Fibroblast of lung (primary cell): ENCODE results near the gene GFER. TPM values are rescaled to one million over a fixed set of nuclear protein-coding genes. Genes with fewer than 3 reads are reported as not detected.

Source experiments
- DNase-seq, 2 donors: peaks; one replicate each; pipeline versions ENCODE4 v3.0.0 to v3.0.0-alpha.2; 2010; ENCODE audit warnings: low read depth in 2 of 2
- H2AFZ ChIP-seq: 2 replicates; pipeline ENCODE4 v1.5.1; 2012; ENCODE audit warnings: low read length, control low read depth, inconsistent platforms
- H3K27ac ChIP-seq: 2 replicates; pipeline ENCODE4 v1.5.1; 2011; ENCODE audit warnings: low read length, control low read depth; ENCODE audit not compliant: insufficient read depth
- H3K27me3 ChIP-seq: 2 replicates; pipeline ENCODE4 v1.5.1; 2011; ENCODE audit warnings: mild to moderate bottlenecking, low read length; ENCODE audit not compliant: control insufficient read depth, insufficient read depth
- H3K36me3 ChIP-seq: 2 replicates; pipeline ENCODE4 v1.5.1; 2011; ENCODE audit warnings: low read length; ENCODE audit not compliant: control insufficient read depth, insufficient read depth
- H3K4me1 ChIP-seq: 2 replicates; pipeline ENCODE4 v1.5.1; 2011; ENCODE audit warnings: low read length; ENCODE audit not compliant: control insufficient read depth, insufficient read depth; ENCODE audit errors: extremely low read depth
- H3K4me2 ChIP-seq: 2 replicates; pipeline ENCODE4 v1.5.1; 2011; ENCODE audit warnings: low read length, control low read depth; ENCODE audit not compliant: insufficient read depth; ENCODE audit errors: extremely low read depth
- H3K4me3 ChIP-seq, 4 experiments: fragments of 200-600 bp in 1 of 4; sonication (generic) in 1 of 4; replicated peaks in 1 of 4; 2 replicates each; pipeline ENCODE4 v1.5.1; 2011 to 2016; ENCODE audit warnings: low read length in 4 of 4, low read depth in 3 of 4, mild to moderate bottlenecking in 3 of 4, control low read depth in 2 of 4, inconsistent platforms in 1 of 4, mixed read lengths in 1 of 4; ENCODE audit not compliant: insufficient read depth in 1 of 4; ENCODE audit errors: control extremely low read depth in 1 of 4
- H3K79me2 ChIP-seq: 2 replicates; pipeline ENCODE4 v1.5.1; 2012; ENCODE audit warnings: mild to moderate bottlenecking, low read length, inconsistent platforms; ENCODE audit not compliant: control insufficient read depth, insufficient read depth
- H3K9ac ChIP-seq: 2 replicates; pipeline ENCODE4 v1.5.1; 2011; ENCODE audit warnings: mild to moderate bottlenecking, low read length, control low read depth; ENCODE audit not compliant: insufficient read depth
- H3K9me3 ChIP-seq: 2 replicates; pipeline ENCODE4 v1.5.1; 2012; ENCODE audit warnings: low read depth, low read length; ENCODE audit not compliant: control insufficient read depth, insufficient read depth
- H4K20me1 ChIP-seq: 2 replicates; pipeline ENCODE4 v1.5.1; 2011; ENCODE audit warnings: low read length; ENCODE audit not compliant: control insufficient read depth, insufficient read depth; ENCODE audit errors: extremely low read depth
- EZH2 ChIP-seq: IDR thresholded peaks from 2 replicates; pipeline ENCODE4 v1.5.1; 2012; ENCODE audit warnings: low read length, control low read depth, mild to moderate bottlenecking; ENCODE audit errors: missing control alignments
- polyA plus RNA-seq, 2 donors: library from polyadenylated mRNA; depleted of rRNA in 1 of 2; stranded (reverse) in 1 of 2; unstranded in 1 of 2; fragments of >200 nt; gene quantifications; 2 replicates each; pipeline ENCODE4 v1.2.1, GENCODE V29; 2011 to 2012; ENCODE audit warnings: missing spikeins in 1 of 2
- total RNA-seq: library from RNA; depleted of rRNA; stranded (reverse); fragments of >200 nt; gene quantifications from 2 replicates; pipeline ENCODE4 v1.2.1, GENCODE V29; 2014
- TF ChIP-seq, protein P1 (sequence below), 2 donors: IDR thresholded peaks in 1 of 2; conservative IDR thresholded peaks in 1 of 2; 1 replicate in 1 of 2; 2 replicates in 1 of 2; pipeline ENCODE4 v1.5.1; 2011 to 2012; ENCODE audit warnings: low read length in 2 of 2, control low read depth in 1 of 2, inconsistent platforms in 1 of 2, low read depth in 1 of 2, mild to moderate bottlenecking in 1 of 2

Gene GFER
- total and polyA plus RNA-seq, 2 donors (not counting 1 experiment from before 2014, with no cell fraction given) = 7.5 to 13.2 TPM

DNA sequence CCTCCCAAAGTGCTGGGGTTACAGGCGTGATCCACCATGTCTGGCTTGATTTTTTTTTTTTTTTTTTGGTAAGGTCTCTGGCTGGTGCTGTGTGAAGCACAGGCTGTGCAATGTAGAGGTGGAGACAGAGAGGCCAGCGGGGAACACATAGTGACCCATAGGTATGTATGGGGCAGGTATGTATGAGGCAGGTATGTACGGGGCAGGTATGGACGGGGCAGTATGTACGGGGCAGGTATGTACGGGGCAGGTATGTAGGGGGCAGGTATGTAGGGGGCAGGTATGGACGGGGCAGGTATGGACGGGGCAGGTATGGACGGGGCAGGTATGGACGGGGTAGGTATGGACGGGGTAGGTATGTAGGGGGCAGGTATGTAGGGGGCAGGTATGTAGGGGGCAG is 34.5 kb upstream of the GFER start:
- Histone ChIP-seq H3K4me3 (no peak overlapping the region), H3K9ac (no peak overlapping the region), H3K4me1 (no peaks in the 10 kb centered on the region), H3K27me3 (no peaks in the 10 kb centered on the region), H2AFZ (no peak overlapping the region), H3K79me2 (no peaks in the 10 kb centered on the region), H3K4me2 (no peak overlapping the region), H3K9me3 (no peaks in the 10 kb centered on the region), H3K36me3 (no peaks in the 10 kb centered on the region), H4K20me1 (no peaks in the 10 kb centered on the region), H3K27ac (no peak overlapping the region)
- DNase-seq = no peak
- no peak for TF ChIP-seq EZH2
- TF ChIP-seq, protein P1, sequence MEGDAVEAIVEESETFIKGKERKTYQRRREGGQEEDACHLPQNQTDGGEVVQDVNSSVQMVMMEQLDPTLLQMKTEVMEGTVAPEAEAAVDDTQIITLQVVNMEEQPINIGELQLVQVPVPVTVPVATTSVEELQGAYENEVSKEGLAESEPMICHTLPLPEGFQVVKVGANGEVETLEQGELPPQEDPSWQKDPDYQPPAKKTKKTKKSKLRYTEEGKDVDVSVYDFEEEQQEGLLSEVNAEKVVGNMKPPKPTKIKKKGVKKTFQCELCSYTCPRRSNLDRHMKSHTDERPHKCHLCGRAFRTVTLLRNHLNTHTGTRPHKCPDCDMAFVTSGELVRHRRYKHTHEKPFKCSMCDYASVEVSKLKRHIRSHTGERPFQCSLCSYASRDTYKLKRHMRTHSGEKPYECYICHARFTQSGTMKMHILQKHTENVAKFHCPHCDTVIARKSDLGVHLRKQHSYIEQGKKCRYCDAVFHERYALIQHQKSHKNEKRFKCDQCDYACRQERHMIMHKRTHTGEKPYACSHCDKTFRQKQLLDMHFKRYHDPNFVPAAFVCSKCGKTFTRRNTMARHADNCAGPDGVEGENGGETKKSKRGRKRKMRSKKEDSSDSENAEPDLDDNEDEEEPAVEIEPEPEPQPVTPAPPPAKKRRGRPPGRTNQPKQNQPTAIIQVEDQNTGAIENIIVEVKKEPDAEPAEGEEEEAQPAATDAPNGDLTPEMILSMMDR (conservative IDR thresholded peaks at IDR 0.05 in 1 of 2, IDR thresholded peaks at IDR 0.05 in 1 of 2; ENCODE audit: low read depth in 1 of 2, low read length in 2 of 2) = no peak

- DNase-seq = no peak
- Histone ChIP-seq H4K20me1 (no peaks in the 10 kb centered on the region), H3K36me3 (no peaks in the 10 kb centered on the region), H3K9me3 (no peaks in the 10 kb centered on the region), H3K4me1 (no peaks in the 10 kb centered on the region), H3K79me2 (no peaks in the 10 kb centered on the region), H3K4me3 (no peak overlapping the region), H3K27ac (no peak overlapping the region), H3K9ac (no peak overlapping the region), H3K4me2 (no peak overlapping the region), H2AFZ (no peak overlapping the region), H3K27me3 (no peaks in the 10 kb centered on the region)
- TF ChIP-seq, protein P1 (conservative IDR thresholded peaks at IDR 0.05 in 1 of 2, IDR thresholded peaks at IDR 0.05 in 1 of 2; ENCODE audit: low read depth in 1 of 2, low read length in 2 of 2) = no peak
- TF ChIP-seq EZH2 = no peak
Observed at GRCh38 chr16:1950047-1950446, 33.9 kb upstream of the GFER start.

- no peak overlapping the region for H3K9ac ChIP-seq
- no peak overlapping the region for H3K4me2 ChIP-seq
- no peak overlapping the region for H2AFZ ChIP-seq
- H3K27me3 ChIP-seq = no peaks in the 10 kb centered on the region
- H4K20me1 ChIP-seq = no peaks in the 10 kb centered on the region
- no peak for DNase-seq
- H3K4me1 ChIP-seq = no peaks in the 10 kb centered on the region
- TF ChIP-seq, protein P1 (conservative IDR thresholded peaks at IDR 0.05 in 1 of 2, IDR thresholded peaks at IDR 0.05 in 1 of 2; ENCODE audit: low read depth in 1 of 2, low read length in 2 of 2) = no peak
- TF ChIP-seq EZH2 = no peak
- H3K4me3 ChIP-seq = no peak overlapping the region
- no peaks in the 10 kb centered on the region for H3K9me3 ChIP-seq
- no peak overlapping the region for H3K27ac ChIP-seq
- H3K79me2 ChIP-seq = no peaks in the 10 kb centered on the region
- no peaks in the 10 kb centered on the region for H3K36me3 ChIP-seq
Observed at GRCh38 chr16:1950559-1950958, 33.4 kb upstream of the GFER start.
